Endothelial cell of umbilical vein (primary cell): ENCODE results near the gene OR6C4. TPM values are rescaled to one million over a fixed set of nuclear protein-coding genes. Genes with fewer than 3 reads are reported as not detected.

Experiments
- BruUV-seq: library from RNA; stranded (reverse); fragments of 400-500 nt; replicated peaks from 2 replicates; lab custom pipeline; 2021; lab: Mats Ljungman, UMichigan
- CTCF ChIA-PET: fragments of 300-600, 350-600 bp; sonication (Branson Sonifier 250); formaldehyde crosslinking; loops from one replicate; lab custom pipeline; 2021; ENCODE audit warnings: antibody characterized with exemption, inconsistent platforms; lab: Charles Lee
- POLR2A ChIA-PET: fragments of 300-600, 350-600 bp; sonication (Branson Sonifier 250); formaldehyde crosslinking; loops from one replicate; lab custom pipeline; 2021; ENCODE audit warnings: antibody characterized with exemption, inconsistent platforms; lab: Charles Lee
- DNase-seq: peaks from one replicate; pipeline ENCODE4 v3.0.0-alpha.2; 2011; ENCODE audit warnings: low read depth, low spot score
- FAIRE-seq: peaks from 2 replicates; lab custom pipeline; 2011; peaks lifted over from hg19 to GRCh38; lab: Jason Lieb, UNC
- H2AFZ ChIP-seq: 2 replicates; pipeline ENCODE4 v1.6.0; 2012; ENCODE audit warnings: low read depth, low read length, control low read depth, inconsistent platforms
- H3K27ac ChIP-seq: 2 replicates; pipeline ENCODE4 v1.5.1; 2011; ENCODE audit warnings: low read depth, mild to moderate bottlenecking, control low read depth, low read length, moderate library complexity; ENCODE audit not compliant: insufficient read depth
- H3K27me3 ChIP-seq, 2 experiments: 2 replicates each; pipeline versions ENCODE4 v1.6.0 to v1.6.1; 2011; ENCODE audit warnings: low read length in 2 of 2, mixed read lengths in 1 of 2; ENCODE audit not compliant: control insufficient read depth in 2 of 2, insufficient read depth in 2 of 2
- H3K36me3 ChIP-seq, 2 experiments: 2 replicates in 1 of 2; 3 replicates in 1 of 2; pipeline ENCODE4 v1.5.1; 2011; ENCODE audit warnings: low read length in 2 of 2, mild to moderate bottlenecking in 1 of 2, moderate library complexity in 1 of 2; ENCODE audit not compliant: control insufficient read depth in 2 of 2, insufficient read depth in 2 of 2; ENCODE audit errors: extremely low read depth in 1 of 2
- H3K4me1 ChIP-seq: 3 replicates; pipeline ENCODE4 v1.5.1; 2011; ENCODE audit warnings: mild to moderate bottlenecking, low read length; ENCODE audit not compliant: control insufficient read depth, insufficient read depth; ENCODE audit errors: extremely low read depth
- H3K4me2 ChIP-seq: 2 replicates; pipeline ENCODE4 v1.6.1; 2011; ENCODE audit warnings: low read length, control low read depth, mixed read lengths; ENCODE audit not compliant: insufficient read depth
- H3K4me3 ChIP-seq, 3 experiments: fragments of 200-600 bp in 1 of 3; sonication (generic), shearing (Covaris generic) in 1 of 3; replicated peaks in 1 of 3; 2 replicates each; pipeline ENCODE4 v1.5.1; 2011 to 2016; ENCODE audit warnings: control low read depth in 3 of 3, low read length in 3 of 3, mild to moderate bottlenecking in 2 of 3, inconsistent platforms in 1 of 3, low read depth in 1 of 3, moderate library complexity in 1 of 3; ENCODE audit not compliant: insufficient read depth in 1 of 3
- H3K79me2 ChIP-seq: 2 replicates; pipeline ENCODE4 v1.6.0; 2012; ENCODE audit warnings: low read length, inconsistent platforms; ENCODE audit not compliant: control insufficient read depth, insufficient read depth
- H3K9ac ChIP-seq: replicated peaks from 2 replicates; pipeline ENCODE3; 2011; ENCODE audit warnings: low read length, control low read depth; ENCODE audit not compliant: insufficient read depth; ENCODE audit errors: extremely low read depth
- H3K9me1 ChIP-seq: replicated peaks from 3 replicates; pipeline ENCODE4 v1.6.0; 2011; ENCODE audit warnings: mild to moderate bottlenecking, low read length; ENCODE audit not compliant: control insufficient read depth, insufficient read depth; ENCODE audit errors: extremely low read depth
- H3K9me3 ChIP-seq: replicated peaks from 2 replicates; pipeline ENCODE4 v1.5.1; 2012; ENCODE audit warnings: low read length, inconsistent platforms; ENCODE audit not compliant: control insufficient read depth, insufficient read depth
- H4K20me1 ChIP-seq: replicated peaks from 2 replicates; pipeline ENCODE3; 2011; ENCODE audit warnings: mild to moderate bottlenecking, low read length; ENCODE audit not compliant: control insufficient read depth, insufficient read depth; ENCODE audit errors: extremely low read depth
- CTCF ChIP-seq, 2 donors: IDR thresholded peaks; 1 replicate in 1 of 2; 2 replicates in 1 of 2; pipeline ENCODE4 v1.5.1; 2011; ENCODE audit warnings: low read length in 2 of 2, mild to moderate bottlenecking in 2 of 2, moderate library complexity in 2 of 2, control low read depth in 1 of 2, inconsistent platforms in 1 of 2, low read depth in 1 of 2; ENCODE audit not compliant: insufficient read depth in 1 of 2; ENCODE audit errors: extremely low read depth in 1 of 2
- EZH2 ChIP-seq: IDR thresholded peaks from 2 replicates; pipeline ENCODE4 v1.6.1; 2012; ENCODE audit warnings: borderline replicate concordance, low read depth, mild to moderate bottlenecking, moderate library complexity, low read length, inconsistent platforms; ENCODE audit not compliant: severe bottlenecking
- FOS ChIP-seq: IDR thresholded peaks from 2 replicates; pipeline ENCODE4 v1.6.1; 2011; ENCODE audit warnings: mild to moderate bottlenecking, low read length, moderate library complexity, borderline replicate concordance; ENCODE audit not compliant: insufficient read depth
- GATA2 ChIP-seq: IDR thresholded peaks from 2 replicates; pipeline ENCODE4 v1.7.0; 2011; ENCODE audit warnings: low read depth, mild to moderate bottlenecking, moderate library complexity, mixed read lengths, low read length; ENCODE audit not compliant: insufficient read length, insufficient read depth
- JUN ChIP-seq: IDR thresholded peaks from 2 replicates; pipeline ENCODE4 v1.6.1; 2011; ENCODE audit warnings: borderline replicate concordance, low read depth; ENCODE audit not compliant: insufficient read length, insufficient read depth
- MAX ChIP-seq: IDR thresholded peaks from 2 replicates; pipeline ENCODE4 v1.6.1; 2011; ENCODE audit not compliant: insufficient read depth, insufficient read length
- MYC ChIP-seq: IDR thresholded peaks from one replicate; pipeline ENCODE4 v1.6.1; 2011; ENCODE audit warnings: mild to moderate bottlenecking, low read depth, low read length
- POLR2A ChIP-seq: IDR thresholded peaks from 2 replicates; pipeline ENCODE4 v1.6.1; 2012; ENCODE audit warnings: low read depth, mild to moderate bottlenecking, control low read depth, low read length
- POLR2AphosphoS5 ChIP-seq: IDR thresholded peaks from 2 replicates; pipeline ENCODE4 v1.6.1; 2012; ENCODE audit warnings: low read depth, mild to moderate bottlenecking, control low read depth, low read length, moderate library complexity; ENCODE audit not compliant: insufficient read depth
- dilution Hi-C: fragments of 300-500 bp; cut with MboI; formaldehyde crosslinking; loops from one replicate; pipeline ENCODE4 v1.15.0; 2019; ENCODE audit warnings: low sequenced_read_pairs; ENCODE audit not compliant: extremely low pct_ligation_motif_present
- intact Hi-C: fragments of 100-400 bp; cut with micrococcal nuclease; formaldehyde crosslinking; loops from one replicate; pipeline ENCODE4 v1.10.0; 2022
- polyA plus RNA-seq, 4 experiments: library from polyadenylated mRNA; depleted of rRNA in 3 of 4; stranded (reverse) in 3 of 4; unstranded in 1 of 4; fragments of >200 nt; gene quantifications; 2 replicates each; pipeline versions ENCODE4 v1.2.1 to v1.2.3, GENCODE V29; 2011 to 2012; ENCODE audit warnings: missing spikeins in 1 of 4
- total RNA-seq: library from RNA; stranded (reverse); gene quantifications from 2 replicates; pipeline ENCODE4 v1.2.3, GENCODE V29; 2021

The OR6C4 gene
- total and polyA plus RNA-seq, 2 donors (not counting 3 experiments of a cell fraction or from before 2014, with no cell fraction given): not detected

- Histone ChIP-seq H3K4me2 (no peak overlapping the region), H4K20me1 (no peaks in the 10 kb centered on the region), H3K4me1 (no peaks in the 10 kb centered on the region), H3K79me2 (no peaks in the 10 kb centered on the region), H3K4me3 (no peak overlapping the region), H3K9me3 (no peaks in the 10 kb centered on the region), H3K9me1 (no peaks in the 10 kb centered on the region), H3K36me3 (no peaks in the 10 kb centered on the region), H2AFZ (no peak overlapping the region), H3K9ac (no peak overlapping the region), H3K27ac (no peak overlapping the region), H3K27me3 (no peaks in the 10 kb centered on the region)
- intact Hi-C loops (no loop called here), dilution Hi-C loops (no loop called here)
- ChIA-PET POLR2A (no interaction called here), CTCF (no interaction called here)
- no TSS peak for BruUV-seq
- DNase-seq (no peak), FAIRE-seq (no peak)
- TF ChIP-seq POLR2AphosphoS5: no peak
- TF ChIP-seq JUN: no peak
Observed at GRCh38 chr12:55501601-55502000, 47.8 kb upstream of the OR6C4 start.

GRCh38 chr12:55515696-55516095, 33.7 kb upstream of the OR6C4 start:
- BruUV-seq: no TSS peak
- no peak overlapping the region for H3K27ac ChIP-seq
- H3K9me3 ChIP-seq: no peaks in the 10 kb centered on the region
- H2AFZ ChIP-seq: no peak overlapping the region
- H3K27me3 ChIP-seq: no peaks in the 10 kb centered on the region
- dilution Hi-C loops: no loop called here
- CTCF ChIA-PET: interaction anchor here (1.3 kb wide), 1 partner anchor 16 kb away, joined by 3 read pairs; no protein-coding TSS in a partner anchor
- no peaks in the 10 kb centered on the region for H4K20me1 ChIP-seq
- TF ChIP-seq POLR2AphosphoS5: no peak
- no peak for TF ChIP-seq CTCF (IDR thresholded peaks at IDR 0.05; ENCODE audit: extremely low read depth in 1 of 2, insufficient read depth in 1 of 2, low read depth in 1 of 2, low read length in 2 of 2)
- no peak for TF ChIP-seq MAX
- no peak for TF ChIP-seq POLR2A
- no peak for TF ChIP-seq FOS
- TF ChIP-seq EZH2: no peak
- TF ChIP-seq MYC: no peak
- no peak for TF ChIP-seq GATA2
- TF ChIP-seq JUN: no peak
- no peaks in the 10 kb centered on the region for H3K36me3 ChIP-seq
- POLR2A ChIA-PET: no interaction called here
- H3K9me1 ChIP-seq: no peaks in the 10 kb centered on the region
- FAIRE-seq: no peak
- no peak overlapping the region for H3K9ac ChIP-seq
- H3K4me3 ChIP-seq: no peak overlapping the region
- intact Hi-C loops: no loop called here
- no peak for DNase-seq
- no peak overlapping the region for H3K4me2 ChIP-seq
- no peaks in the 10 kb centered on the region for H3K4me1 ChIP-seq
- no peaks in the 10 kb centered on the region for H3K79me2 ChIP-seq
